ENCODE measurements around the gene RAB31. TPM values are rescaled to one million over a fixed set of nuclear protein-coding genes. Genes with fewer than 3 reads are reported as not detected.
A peak's percentile ranks its signal among the peaks of the same experiment; 100 is the strongest.

Gene RAB31
- total RNA-seq, 4 donors from 2014 or later: 108 to 181 (median 136) TPM

DNA sequence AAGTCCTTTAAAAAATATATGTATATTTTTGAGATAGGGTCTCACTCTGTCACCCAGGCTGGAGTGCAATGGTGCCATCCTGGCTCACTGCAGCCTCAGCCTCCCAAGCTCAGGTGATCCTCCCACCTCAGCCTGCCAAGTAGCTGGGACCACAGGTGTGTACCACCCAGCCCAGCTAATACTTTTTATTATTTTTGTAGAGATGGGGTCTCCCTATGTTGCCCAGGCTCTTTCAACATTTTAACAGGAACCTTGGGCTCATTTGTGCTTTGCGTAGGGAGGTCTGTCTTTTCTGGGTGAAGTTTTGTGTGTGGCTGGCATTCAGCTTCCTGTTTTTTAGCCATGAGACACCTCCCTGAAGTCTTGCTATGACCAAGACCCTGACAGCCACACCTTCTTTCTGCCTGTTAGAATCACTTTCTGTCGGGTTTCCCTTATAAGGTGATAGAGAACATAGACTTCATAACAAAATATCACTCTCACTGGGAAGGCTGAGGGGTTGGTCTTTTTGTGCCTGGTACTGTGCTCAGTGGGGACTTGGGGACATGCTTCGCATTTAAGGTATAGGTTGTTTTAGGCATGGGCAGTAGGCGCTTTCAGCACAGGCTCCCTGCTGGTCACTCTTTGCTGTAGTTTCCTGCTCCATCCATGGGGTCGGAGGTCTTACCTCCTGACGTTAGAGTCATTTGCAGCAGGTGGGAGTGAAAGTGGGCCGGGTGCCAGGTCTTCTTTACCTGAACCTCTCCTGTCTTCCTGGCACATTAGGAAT lies 3.4 kb downstream of the RAB31 start:
- WGBS, 2 donors (ENCODE audit: low coverage in 1 of 2): 60 to 80% methylated on average over 2 to 7 of the region's 7 CpGs
- H3K36me3 ChIP-seq: no peaks in the 10 kb centered on the region
- no peaks in the 10 kb centered on the region for H3K9me3 ChIP-seq
- H3K4me1 ChIP-seq: peaks cover 3 to 77% (median 8%) of the 10 kb centered on the region in 3 donors
- no peak for TF ChIP-seq POLR2AphosphoS5 (IDR thresholded peaks at IDR 0.05)
- TF ChIP-seq, protein P1, sequence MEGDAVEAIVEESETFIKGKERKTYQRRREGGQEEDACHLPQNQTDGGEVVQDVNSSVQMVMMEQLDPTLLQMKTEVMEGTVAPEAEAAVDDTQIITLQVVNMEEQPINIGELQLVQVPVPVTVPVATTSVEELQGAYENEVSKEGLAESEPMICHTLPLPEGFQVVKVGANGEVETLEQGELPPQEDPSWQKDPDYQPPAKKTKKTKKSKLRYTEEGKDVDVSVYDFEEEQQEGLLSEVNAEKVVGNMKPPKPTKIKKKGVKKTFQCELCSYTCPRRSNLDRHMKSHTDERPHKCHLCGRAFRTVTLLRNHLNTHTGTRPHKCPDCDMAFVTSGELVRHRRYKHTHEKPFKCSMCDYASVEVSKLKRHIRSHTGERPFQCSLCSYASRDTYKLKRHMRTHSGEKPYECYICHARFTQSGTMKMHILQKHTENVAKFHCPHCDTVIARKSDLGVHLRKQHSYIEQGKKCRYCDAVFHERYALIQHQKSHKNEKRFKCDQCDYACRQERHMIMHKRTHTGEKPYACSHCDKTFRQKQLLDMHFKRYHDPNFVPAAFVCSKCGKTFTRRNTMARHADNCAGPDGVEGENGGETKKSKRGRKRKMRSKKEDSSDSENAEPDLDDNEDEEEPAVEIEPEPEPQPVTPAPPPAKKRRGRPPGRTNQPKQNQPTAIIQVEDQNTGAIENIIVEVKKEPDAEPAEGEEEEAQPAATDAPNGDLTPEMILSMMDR (IDR thresholded peaks at IDR 0.05): no peak
- no peak for TF ChIP-seq EP300 (IDR thresholded peaks at IDR 0.05)
- no peak for TF ChIP-seq POLR2A (IDR thresholded peaks at IDR 0.05)
- peak overlapping the region in 3 of 4 donors; percentile 52 to 99 (median 95) for H3K27ac ChIP-seq
- H3K4me3 ChIP-seq: peak overlapping the region in 1 of 2 donors; percentile 4
- no peaks in the 10 kb centered on the region for H3K27me3 ChIP-seq
- ATAC-seq: no peak

DNA sequence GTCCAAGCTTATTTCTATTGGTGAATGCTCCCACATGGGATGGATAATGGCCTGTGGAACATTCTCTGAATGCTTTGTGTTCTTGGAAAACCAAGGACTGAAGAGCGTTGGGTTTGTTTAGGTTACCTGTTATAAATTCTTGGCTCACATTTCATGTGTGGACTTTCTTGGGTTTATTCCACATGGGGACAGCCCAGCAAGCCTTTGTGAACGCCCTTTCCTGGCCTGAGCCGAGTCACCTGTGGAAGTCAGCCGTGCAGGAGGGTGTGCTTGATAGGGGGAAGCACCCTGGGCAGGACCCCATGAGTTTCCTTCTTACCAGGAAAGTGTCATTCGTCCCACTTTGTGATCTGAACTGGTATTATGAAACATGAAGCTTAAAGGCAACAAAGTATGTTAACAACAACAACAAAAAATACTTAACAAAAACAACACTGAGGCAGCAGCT lies 4.1 kb downstream of the RAB31 start:
- H3K4me3 ChIP-seq: no peak overlapping the region
- no peaks in the 10 kb centered on the region for H3K36me3 ChIP-seq
- peak overlapping the region in 3 of 4 donors; percentile 52 to 99 (median 95) for H3K27ac ChIP-seq
- no peaks in the 10 kb centered on the region for H3K27me3 ChIP-seq
- 40 to 57% methylated on average over 1 to 5 of the region's 5 CpGs for WGBS, 2 donors (ENCODE audit: low coverage in 1 of 2)
- TF ChIP-seq, protein P1 (IDR thresholded peaks at IDR 0.05): no peak
- TF ChIP-seq POLR2AphosphoS5 (IDR thresholded peaks at IDR 0.05) (no peak), EP300 (IDR thresholded peaks at IDR 0.05) (no peak), POLR2A (IDR thresholded peaks at IDR 0.05) (no peak)
- no peak for ATAC-seq
- peaks cover 0 to 71% (median 8%) of the 10 kb centered on the region in 3 donors for H3K4me1 ChIP-seq
- no peaks in the 10 kb centered on the region for H3K9me3 ChIP-seq

DNA sequence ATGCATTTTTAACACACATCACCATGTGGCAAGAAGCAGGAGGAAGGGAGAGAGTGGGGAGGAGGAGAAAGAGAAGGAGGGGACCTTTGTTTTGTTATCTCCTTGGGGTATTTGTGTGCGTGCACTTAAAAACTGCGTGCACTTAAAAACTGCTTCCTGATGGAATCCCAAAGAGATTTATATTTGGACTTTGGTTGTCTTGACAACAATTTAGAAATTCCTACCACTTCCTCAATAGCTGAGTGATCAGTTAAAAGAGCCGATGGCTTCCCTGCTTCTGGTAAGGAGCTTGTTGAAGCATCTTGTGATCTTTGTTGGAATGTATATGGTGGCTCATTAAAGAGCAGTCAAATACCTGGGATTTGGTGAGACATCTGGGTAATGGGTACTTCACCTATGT lies 4.5 kb downstream of the RAB31 start:
- no peak for TF ChIP-seq POLR2A (IDR thresholded peaks at IDR 0.05)
- Histone ChIP-seq H3K9me3 (no peaks in the 10 kb centered on the region), H3K36me3 (no peaks in the 10 kb centered on the region), H3K27me3 (no peaks in the 10 kb centered on the region), H3K4me1 (peaks cover 0 to 66% (median 8%) of the 10 kb centered on the region in 3 donors), H3K4me3 (no peak overlapping the region), H3K27ac (peak overlapping the region in 3 of 4 donors; percentile 12 to 99 (median 52))
- ATAC-seq: no peak
- WGBS, 2 donors (ENCODE audit: low coverage in 1 of 2): 29 to 54% methylated on average over 2 to 3 of the region's 3 CpGs

DNA sequence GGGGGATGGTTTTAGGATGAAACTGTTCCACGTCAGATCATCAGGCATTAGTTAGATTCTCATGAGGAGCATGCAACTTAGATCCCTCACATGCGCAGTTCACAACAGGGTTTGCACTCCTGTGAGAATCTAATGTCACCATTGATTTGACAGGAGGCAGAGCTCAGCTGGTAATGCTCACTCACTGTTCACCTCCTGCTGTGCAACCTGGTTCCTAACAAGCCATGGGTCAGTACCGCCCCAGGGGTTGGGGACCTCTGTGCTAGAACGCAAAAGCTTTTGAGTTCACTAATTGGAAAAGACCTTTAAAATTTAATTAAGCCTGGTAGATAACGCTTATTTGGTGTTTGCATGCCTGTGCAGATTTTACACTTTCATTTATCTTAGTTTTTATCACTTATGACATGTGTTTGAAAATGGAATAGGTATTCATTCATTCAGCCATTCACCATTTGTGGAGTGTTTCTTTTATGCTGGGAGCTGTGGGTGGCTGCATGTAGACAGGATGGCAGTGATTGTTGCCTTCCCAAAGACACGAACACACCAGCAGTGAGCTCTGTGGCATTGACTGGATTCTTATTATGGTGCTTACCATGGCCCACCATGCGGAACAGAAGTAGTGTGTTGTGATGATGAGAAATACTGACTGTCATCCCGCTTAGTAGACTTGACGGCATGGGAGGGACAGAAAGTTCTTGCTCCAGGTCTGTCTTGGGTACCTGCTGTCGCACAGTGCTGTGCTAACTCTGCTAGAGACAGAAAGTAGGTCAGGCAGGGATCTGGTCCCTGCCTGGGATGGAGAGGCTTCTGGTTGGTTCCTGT lies 6.4 kb downstream of the RAB31 start:
- Histone ChIP-seq H3K27ac (no peak overlapping the region), H3K4me1 (peaks cover 0 to 69% (median 8%) of the 10 kb centered on the region in 3 donors), H3K9me3 (no peaks in the 10 kb centered on the region), H3K4me3 (no peak overlapping the region), H3K36me3 (no peaks in the 10 kb centered on the region), H3K27me3 (no peaks in the 10 kb centered on the region)
- no peak for ATAC-seq
- TF ChIP-seq POLR2A (IDR thresholded peaks at IDR 0.05): no peak
- TF ChIP-seq, protein P1 (IDR thresholded peaks at IDR 0.05): no peak
- TF ChIP-seq EP300 (IDR thresholded peaks at IDR 0.05): no peak
- no peak for TF ChIP-seq POLR2AphosphoS5 (IDR thresholded peaks at IDR 0.05)
- 87 to 92% methylated on average over 3 to 7 of the region's 10 CpGs for WGBS, 2 donors (ENCODE audit: low coverage in 1 of 2)

DNA sequence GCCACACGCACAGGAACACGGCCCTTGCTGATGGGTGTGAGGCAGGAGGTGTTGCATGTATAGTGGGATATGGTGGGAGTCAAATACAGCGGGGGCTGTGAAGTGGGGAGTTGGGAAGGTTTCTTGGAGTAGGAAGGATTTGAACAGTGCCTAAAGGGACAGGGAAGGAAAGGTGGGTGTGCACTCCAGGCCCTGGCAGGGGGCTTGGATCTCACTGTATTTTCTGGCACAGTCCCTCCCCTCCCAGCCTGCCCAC lies 6.9 kb downstream of the RAB31 start:
- WGBS, 2 donors (ENCODE audit: low coverage in 1 of 2): 90 to 100% methylated on average over 1 to 3 of the region's 3 CpGs
- H3K9me3 ChIP-seq: no peaks in the 10 kb centered on the region
- H3K4me1 ChIP-seq: peaks cover 0 to 69% (median 8%) of the 10 kb centered on the region in 3 donors
- no peak overlapping the region for H3K27ac ChIP-seq
- no peaks in the 10 kb centered on the region for H3K36me3 ChIP-seq
- H3K27me3 ChIP-seq: no peaks in the 10 kb centered on the region
- H3K4me3 ChIP-seq: no peak overlapping the region
- TF ChIP-seq POLR2AphosphoS5 (IDR thresholded peaks at IDR 0.05): no peak
- TF ChIP-seq EP300 (IDR thresholded peaks at IDR 0.05): no peak
- TF ChIP-seq, protein P1 (IDR thresholded peaks at IDR 0.05): no peak
- TF ChIP-seq POLR2A (IDR thresholded peaks at IDR 0.05): no peak
- no peak for ATAC-seq
